HG02885 (cell line): ENCODE results near the gene GIMAP2.
A peak's percentile ranks its signal among the peaks of the same experiment; 100 is the strongest.
"Not testable (repeated sequence)": the region's sequence is repeated elsewhere in the genome, so short reads cannot be mapped to it uniquely, and the experiment has no call there.

Experiments used
- ATAC-seq: cut with Tn5 transposase; IDR thresholded peaks from one replicate; pipeline ENCODE4 v1.9.1; 2021; ENCODE audit warnings: mild to moderate bottlenecking; ENCODE audit not compliant: unreplicated experiment, poor library complexity

The GIMAP2 gene

GRCh38 chr7:150676276-150676675, 9.2 kb upstream of the GIMAP2 start:
- ATAC-seq: not testable (repeated sequence)

DNA sequence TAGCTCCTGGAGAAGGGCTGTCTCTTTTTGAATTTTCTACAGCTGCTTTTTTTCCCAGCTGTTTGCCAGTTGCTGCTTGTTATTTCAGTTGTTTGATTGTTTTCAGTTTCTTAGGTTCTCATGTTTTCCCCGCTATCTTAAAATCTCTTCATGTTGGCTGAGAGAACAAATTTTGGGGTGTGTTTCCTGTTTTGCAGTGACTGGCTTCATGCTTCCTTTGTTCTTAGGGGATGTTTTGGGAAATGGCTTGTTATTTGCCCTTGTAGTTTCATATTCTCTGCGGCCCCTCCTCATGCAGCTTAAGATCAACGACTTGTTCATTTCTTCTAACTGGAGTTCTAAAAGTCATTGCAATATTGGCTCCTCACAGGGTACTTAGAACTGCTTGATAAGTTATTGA, 8.7 kb upstream of the GIMAP2 start:
- not testable (repeated sequence) for ATAC-seq

- not testable (repeated sequence) for ATAC-seq
These were observed 6.9 kb upstream of the GIMAP2 start for GRCh38 chr7:150678601-150679000.

GRCh38 chr7:150680364-150680763, 5.1 kb upstream of the GIMAP2 start:
- not testable (repeated sequence) for ATAC-seq

GRCh38 chr7:150686030-150686631, 625 bp downstream of the GIMAP2 start:
- peak; percentile 48 for ATAC-seq

DNA sequence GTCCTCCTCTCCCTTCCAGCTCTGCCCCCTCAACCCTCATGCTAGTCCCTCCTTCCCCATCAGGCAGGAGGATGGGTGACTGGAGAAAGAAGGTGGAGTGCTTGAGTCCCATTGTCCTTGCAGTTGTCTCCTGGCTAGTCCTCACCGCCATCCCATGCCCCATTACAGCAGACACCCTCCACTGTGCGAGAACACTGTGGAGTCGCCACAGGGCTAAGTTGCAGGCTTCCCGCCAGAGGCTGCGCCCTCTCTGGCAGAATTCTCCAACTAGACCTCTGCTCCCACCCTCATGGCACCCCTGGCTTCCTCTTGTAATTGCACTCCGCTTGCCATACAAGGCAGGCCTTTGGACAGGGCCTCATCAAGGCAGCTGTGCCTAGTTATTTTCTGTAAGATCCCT, 3.1 kb downstream of the GIMAP2 start:
- ATAC-seq: no peak

DNA sequence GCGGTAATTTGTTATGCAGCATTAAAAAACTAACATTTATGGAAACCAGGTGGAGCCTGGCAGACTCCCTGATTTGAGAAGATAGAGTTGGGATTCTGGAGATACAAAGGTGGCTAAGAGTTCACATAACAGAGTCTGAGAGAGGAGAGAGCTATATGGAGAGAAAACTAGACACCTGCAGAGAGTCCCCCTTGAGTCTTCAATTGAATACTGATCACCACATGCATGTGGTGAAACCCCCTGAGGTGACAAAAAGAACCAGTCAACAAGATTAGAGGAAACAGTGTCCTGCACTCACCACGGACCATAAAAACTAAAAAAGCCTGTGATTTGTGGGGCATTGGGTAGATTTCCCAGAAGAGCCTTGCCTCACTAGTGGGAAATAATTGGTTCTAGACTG, 10.1 kb downstream of the GIMAP2 start:
- no peak for ATAC-seq

DNA sequence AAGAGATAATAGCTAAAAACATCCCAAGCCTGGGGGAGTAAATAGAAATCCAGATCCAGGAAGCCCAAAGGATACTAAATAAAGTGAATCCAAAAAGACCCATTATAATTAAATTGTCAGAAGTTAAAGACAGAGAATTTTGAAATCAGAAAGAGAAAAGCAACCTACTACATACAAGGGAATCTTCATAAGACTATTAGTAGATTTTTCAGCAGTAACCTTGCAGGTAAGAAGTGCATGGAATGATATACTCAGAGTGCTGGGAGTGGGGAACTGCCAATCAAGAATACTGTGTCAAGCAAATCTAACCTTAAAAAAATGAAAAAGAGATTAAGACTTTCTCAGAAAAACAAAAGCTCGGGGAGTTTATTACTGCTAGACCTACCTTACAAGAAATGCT, 17.7 kb downstream of the GIMAP2 start:
- no peak for ATAC-seq

GRCh38 chr7:150715293-150715692, 29.8 kb downstream of the GIMAP2 start:
- ATAC-seq: no peak

DNA sequence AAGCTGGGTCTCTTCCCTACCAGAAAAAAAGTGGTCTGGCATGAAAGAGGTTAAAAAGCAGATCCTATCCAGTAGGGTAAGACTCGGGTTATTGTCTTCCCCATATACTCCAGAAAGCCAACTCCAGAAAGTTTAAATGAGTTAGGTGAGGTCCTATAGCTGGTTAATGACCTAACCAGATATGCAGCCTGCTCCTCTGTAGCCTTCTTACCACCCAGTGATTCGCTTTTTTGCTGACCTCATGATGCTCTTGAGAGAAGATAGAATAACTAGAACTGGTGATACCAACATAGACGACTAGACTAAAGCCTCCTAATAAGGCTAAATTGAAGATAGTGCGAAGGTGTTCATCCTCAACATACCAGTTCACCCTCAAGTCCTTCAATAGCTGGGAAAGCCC, 30.2 kb downstream of the GIMAP2 start:
- no peak for ATAC-seq

DNA sequence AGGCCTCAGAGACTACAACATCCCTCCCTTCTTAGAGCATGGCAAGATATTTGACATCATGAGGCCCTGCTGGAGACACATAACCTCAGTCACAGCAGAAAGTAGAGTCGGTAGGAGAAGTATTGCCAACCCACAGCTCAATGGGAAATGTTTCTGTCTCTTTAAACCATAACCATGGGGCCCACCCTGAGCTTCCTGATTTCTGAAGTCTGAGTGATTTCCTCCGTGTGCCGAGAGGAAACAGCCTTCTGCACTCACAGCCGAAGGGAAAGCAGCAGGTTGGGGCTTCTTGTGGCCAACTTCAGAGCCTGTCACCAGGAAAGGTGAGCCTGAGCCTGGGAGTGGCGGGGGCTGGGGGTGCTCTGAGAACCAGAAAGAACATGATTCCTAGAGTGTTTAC, 30.9 kb downstream of the GIMAP2 start, which contains the start of gene GIMAP1:
Gene GIMAP1 (plus strand): TSS at position 246 of the 400 bp plus-strand sequence. CDS start 2,435 bp downstream, outside the sequence.
- ATAC-seq: peak; percentile 72

- no peak for ATAC-seq
These were observed 31.4 kb downstream of the GIMAP2 start for GRCh38 chr7:150716939-150717338.

DNA sequence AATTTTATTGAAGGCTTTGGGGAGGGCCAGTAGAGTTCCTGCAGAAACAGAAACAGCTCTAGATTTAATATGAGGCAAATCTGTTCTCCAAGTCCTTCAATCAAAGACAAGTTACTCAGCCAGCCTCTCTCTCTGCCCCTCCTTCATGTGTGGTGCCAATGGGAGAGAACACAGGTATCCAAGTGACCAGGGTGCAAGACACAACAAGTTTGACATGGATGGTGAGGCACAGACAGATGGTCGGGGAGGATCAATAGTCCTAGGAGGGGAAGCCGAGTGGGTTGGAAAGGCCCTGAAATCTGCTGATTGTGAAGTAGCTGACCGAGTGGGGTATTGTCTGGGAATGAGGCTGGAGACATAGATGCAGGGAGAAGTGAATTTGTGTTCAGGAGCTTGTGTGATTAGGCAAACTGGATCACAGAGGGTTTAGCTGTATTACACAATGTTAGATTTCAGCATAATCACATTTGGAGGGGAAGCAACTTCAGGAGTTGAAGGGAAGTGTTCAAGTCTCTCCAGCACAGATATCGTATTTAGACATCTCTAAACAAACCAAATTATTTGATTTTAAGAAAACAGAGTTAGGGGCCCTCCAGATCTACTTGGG, 32.4 kb downstream of the GIMAP2 start:
- ATAC-seq: no peak

DNA sequence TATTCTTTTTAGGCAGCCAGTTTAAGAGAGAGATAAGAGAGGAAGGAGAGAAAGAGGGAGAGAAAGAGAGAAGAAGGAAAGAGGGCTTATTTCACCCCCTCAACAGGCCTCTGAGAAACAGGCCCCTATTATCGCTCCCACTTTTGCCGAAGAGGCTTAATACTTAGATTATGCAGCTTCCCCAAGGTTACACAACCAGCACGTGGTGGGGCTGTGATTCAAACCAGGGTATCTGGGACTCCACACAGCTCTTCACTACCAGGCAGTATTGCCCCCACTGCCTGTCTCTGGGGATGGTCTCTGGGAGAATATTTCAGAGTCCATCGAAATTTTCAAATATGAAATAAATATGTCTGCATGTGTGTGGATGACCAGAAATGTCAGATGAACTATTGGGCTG, 33.9 kb downstream of the GIMAP2 start:
- ATAC-seq: no peak

DNA sequence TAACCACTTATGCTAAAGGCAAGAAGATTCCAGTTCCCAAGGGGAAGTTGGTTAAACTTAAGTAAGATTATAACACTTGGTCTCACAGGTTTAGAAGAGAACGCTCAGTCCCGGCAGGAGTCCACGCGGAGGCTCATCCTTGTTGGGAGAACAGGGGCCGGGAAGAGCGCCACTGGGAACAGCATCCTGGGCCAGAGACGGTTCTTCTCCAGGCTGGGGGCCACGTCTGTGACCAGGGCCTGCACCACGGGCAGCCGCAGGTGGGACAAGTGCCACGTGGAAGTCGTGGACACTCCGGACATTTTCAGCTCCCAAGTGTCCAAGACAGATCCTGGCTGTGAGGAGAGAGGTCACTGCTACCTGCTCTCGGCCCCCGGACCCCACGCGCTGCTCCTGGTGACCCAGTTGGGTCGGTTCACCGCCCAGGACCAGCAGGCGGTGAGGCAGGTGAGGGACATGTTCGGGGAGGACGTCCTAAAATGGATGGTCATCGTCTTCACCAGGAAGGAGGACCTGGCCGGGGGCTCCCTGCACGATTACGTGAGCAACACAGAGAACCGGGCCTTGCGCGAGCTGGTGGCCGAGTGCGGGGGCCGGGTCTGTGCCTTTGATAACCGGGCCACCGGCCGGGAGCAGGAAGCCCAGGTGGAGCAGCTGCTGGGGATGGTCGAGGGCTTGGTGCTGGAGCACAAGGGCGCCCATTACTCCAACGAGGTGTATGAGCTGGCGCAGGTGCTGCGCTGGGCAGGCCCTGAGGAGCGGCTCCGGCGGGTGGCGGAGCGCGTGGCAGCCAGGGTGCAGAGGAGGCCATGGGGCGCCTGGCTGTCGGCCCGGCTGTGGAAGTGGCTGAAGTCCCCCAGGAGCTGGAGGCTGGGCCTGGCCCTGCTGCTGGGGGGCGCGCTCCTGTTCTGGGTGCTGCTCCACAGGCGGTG, 34.7 kb downstream of the GIMAP2 start:
- no peak for ATAC-seq

- no peak for ATAC-seq
These were observed 36.5 kb downstream of the GIMAP2 start for GRCh38 chr7:150721970-150722373.

DNA sequence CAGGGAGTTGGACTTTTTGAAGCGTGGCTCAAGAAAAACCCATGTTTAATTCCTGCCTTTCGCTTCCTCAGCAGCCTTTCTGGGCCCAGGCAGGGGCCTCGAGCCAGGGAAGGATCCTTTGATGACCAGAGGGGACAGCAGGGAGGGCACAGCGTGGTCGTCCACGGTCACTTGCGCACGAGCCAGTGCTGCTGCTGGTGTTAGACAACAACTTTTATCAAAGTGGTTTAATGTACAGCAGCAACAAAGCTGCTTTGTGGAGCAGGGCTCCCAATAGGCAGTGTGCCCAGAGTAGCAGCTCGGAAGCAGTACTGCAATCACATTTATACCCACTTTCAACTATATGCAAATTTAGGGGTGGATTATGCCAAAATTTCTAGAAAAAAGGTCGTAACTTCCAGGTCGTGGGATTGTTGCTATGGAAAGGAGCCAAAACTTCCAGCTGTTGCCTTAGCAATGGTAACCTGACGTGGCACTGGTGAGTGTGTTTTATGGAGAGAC, 37.0 kb downstream of the GIMAP2 start:
- ATAC-seq: no peak

- no peak for ATAC-seq
These were observed 38.0 kb downstream of the GIMAP2 start for GRCh38 chr7:150723467-150723866.

DNA sequence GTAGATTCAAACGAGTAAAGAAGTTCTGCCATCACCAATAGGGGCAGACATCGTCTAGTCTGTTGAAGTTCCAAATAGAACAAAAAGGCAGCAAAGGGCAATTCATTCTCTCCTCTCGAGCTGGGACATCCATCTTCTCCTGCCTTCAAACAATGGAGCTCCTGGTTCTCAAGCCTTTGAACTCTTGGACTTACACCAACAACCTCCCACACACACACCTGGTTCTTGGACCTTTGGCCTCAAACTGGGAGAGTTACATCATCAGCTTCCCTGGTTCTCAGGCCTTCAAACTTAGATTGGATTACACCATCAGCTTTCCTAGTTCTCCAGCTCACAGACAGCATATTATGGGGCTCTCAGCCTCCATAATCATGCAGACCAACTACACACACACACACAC, 41.9 kb downstream of the GIMAP2 start:
- ATAC-seq: no peak

- ATAC-seq: no peak
These were observed 42.5 kb downstream of the GIMAP2 start for GRCh38 chr7:150728011-150728410.

GRCh38 chr7:150728609-150729008, 43.1 kb downstream of the GIMAP2 start:
- ATAC-seq: no peak
